NAMALWA (cell line): ENCODE data around the gene METRNL.
A peak's percentile ranks its signal among the peaks of the same experiment; 100 is the strongest.
"Not testable (repeated sequence)": the region's sequence is repeated elsewhere in the genome, so short reads cannot be mapped to it uniquely, and the experiment has no call there.

Experiments used
- DNase-seq: peaks from one replicate; pipeline ENCODE4 v3.0.0-alpha.2; 2015; ENCODE audit warnings: low spot score

METRNL gene

GRCh38 chr17:83107656-83108048, 28.2 kb downstream of the METRNL start:
- no peak for DNase-seq

GRCh38 chr17:83108709-83109108, 29.3 kb downstream of the METRNL start:
- DNase-seq = no peak

- DNase-seq = no peak
These were observed 30.0 kb downstream of the METRNL start for GRCh38 chr17:83109386-83109785.

GRCh38 chr17:83109793-83110645, 30.6 kb downstream of the METRNL start:
- no peak for DNase-seq

- DNase-seq = no peak
These were observed 31.3 kb downstream of the METRNL start for GRCh38 chr17:83110735-83111134.

GRCh38 chr17:83111516-83112282, 32.3 kb downstream of the METRNL start:
- no peak for DNase-seq

- no peak for DNase-seq
These were observed 34.0 kb downstream of the METRNL start for GRCh38 chr17:83113381-83113780.

GRCh38 chr17:83113792-83114191, 34.4 kb downstream of the METRNL start:
- no peak for DNase-seq

GRCh38 chr17:83114706-83115105, 35.3 kb downstream of the METRNL start:
- no peak for DNase-seq

GRCh38 chr17:83115202-83115651, 35.8 kb downstream of the METRNL start:
- no peak for DNase-seq

- DNase-seq = no peak
These were observed 36.4 kb downstream of the METRNL start for GRCh38 chr17:83115832-83116231.

GRCh38 chr17:83116311-83116771, 36.9 kb downstream of the METRNL start:
- DNase-seq = no peak

GRCh38 chr17:83116783-83117555, 37.6 kb downstream of the METRNL start:
- DNase-seq = no peak

GRCh38 chr17:83117583-83117982, 38.2 kb downstream of the METRNL start:
- no peak for DNase-seq

GRCh38 chr17:83118071-83118841, 38.8 kb downstream of the METRNL start:
- DNase-seq = no peak

GRCh38 chr17:83119987-83120864, 40.8 kb downstream of the METRNL start:
- peak; percentile 87 for DNase-seq

- not testable (repeated sequence) for DNase-seq
These were observed 42.1 kb downstream of the METRNL start for GRCh38 chr17:83121473-83121872.

GRCh38 chr17:83121921-83122820, 42.8 kb downstream of the METRNL start:
- no peak for DNase-seq

GRCh38 chr17:83122834-83123233, 43.4 kb downstream of the METRNL start:
- DNase-seq = no peak
